ENCODE data around the gene GPR61.
A peak's percentile ranks its signal among the peaks of the same experiment; 100 is the strongest.

Gene GPR61

DNA sequence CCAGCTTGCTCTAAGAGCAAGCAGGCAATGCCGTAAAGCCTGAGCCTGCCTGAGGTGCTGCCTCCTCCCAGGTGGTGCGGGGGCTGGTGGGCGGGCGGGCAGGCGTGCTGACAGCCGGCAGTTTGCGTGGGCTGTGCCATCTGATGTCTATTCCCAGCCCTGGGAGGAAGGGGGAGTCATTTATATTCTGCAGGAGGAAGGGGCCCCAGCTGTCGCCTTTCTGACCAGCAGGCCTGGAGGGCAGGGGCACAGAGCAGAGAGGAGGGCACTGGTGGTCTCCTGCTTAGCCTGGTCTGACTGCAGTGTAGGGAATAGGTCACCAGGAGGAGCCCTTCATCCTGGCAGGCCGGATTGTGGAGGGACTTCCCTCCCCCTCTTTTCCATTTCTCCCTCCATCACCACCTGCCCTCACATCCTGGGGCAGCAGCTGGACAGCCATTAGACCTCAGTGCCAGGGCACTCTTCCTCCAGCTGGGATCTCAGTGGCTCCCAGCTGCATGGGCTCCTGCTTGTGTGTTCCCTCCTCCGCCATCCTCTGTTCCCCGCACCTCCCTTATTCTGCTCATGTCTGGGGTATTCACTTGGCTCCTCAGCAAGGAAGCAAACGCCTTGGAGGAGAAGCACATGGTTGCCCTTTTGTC is 41.4 kb upstream of the GPR61 start:
- Histone ChIP-seq H3K4me1 (ENCODE audit: control insufficient read depth in 5 of 5, insufficient read depth in 5 of 5, low read length in 5 of 5) (peaks cover 3 to 22% (median 17%) of the 10 kb centered on the region in 5 donors), H3K27ac (ENCODE audit: low read depth, low read length) (no peak overlapping the region), H3K36me3 (ENCODE audit: control insufficient read depth in 5 of 5, insufficient read depth in 5 of 5, low read length in 5 of 5) (peaks cover 0 to 52% (median 34%) of the 10 kb centered on the region in 5 donors), H3K9ac (ENCODE audit: low read length in 5 of 5) (no peak overlapping the region), H3K9me3 (ENCODE audit: control insufficient read depth in 5 of 5, low read length in 5 of 5) (no peaks in the 10 kb centered on the region), H3K4me3 (ENCODE audit: low read depth in 1 of 5, low read length in 5 of 5) (no peak overlapping the region), H3K27me3 (ENCODE audit: control insufficient read depth in 5 of 5, insufficient read depth in 4 of 5, low read length in 5 of 5) (no peaks in the 10 kb centered on the region)

DNA sequence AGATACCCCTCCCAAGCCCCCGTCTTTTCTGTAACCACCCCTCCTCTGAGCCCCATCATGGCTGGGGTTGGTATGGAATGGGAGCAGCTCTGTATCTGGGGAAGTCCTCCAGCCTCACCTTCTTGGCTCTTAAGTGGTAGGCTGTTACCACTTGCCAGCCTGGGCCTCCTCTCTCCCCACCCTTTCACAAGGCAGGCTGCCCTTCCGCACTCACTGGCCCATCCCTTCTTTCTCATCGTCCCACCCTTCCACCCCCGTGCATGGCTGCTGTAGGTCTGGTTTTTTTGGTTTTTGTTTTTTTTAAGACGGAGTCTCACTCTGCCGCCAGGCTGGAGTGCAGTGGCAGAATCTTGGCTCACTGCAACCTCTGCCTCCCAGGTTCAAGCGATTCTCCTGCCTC is 40.6 kb upstream of the GPR61 start:
- H3K9me3 ChIP-seq (ENCODE audit: control insufficient read depth in 5 of 5, low read length in 5 of 5), result no peaks in the 10 kb centered on the region
- H3K27ac ChIP-seq (ENCODE audit: low read depth, low read length), result no peak overlapping the region
- peaks cover 2 to 17% (median 12%) of the 10 kb centered on the region in 5 donors for H3K4me1 ChIP-seq (ENCODE audit: control insufficient read depth in 5 of 5, insufficient read depth in 5 of 5, low read length in 5 of 5)
- no peaks in the 10 kb centered on the region for H3K27me3 ChIP-seq (ENCODE audit: control insufficient read depth in 5 of 5, insufficient read depth in 4 of 5, low read length in 5 of 5)
- no peak overlapping the region for H3K9ac ChIP-seq (ENCODE audit: low read length in 5 of 5)
- H3K36me3 ChIP-seq (ENCODE audit: control insufficient read depth in 5 of 5, insufficient read depth in 5 of 5, low read length in 5 of 5), result peaks cover 0 to 55% (median 34%) of the 10 kb centered on the region in 5 donors
- H3K4me3 ChIP-seq (ENCODE audit: low read depth in 1 of 5, low read length in 5 of 5), result no peak overlapping the region

DNA sequence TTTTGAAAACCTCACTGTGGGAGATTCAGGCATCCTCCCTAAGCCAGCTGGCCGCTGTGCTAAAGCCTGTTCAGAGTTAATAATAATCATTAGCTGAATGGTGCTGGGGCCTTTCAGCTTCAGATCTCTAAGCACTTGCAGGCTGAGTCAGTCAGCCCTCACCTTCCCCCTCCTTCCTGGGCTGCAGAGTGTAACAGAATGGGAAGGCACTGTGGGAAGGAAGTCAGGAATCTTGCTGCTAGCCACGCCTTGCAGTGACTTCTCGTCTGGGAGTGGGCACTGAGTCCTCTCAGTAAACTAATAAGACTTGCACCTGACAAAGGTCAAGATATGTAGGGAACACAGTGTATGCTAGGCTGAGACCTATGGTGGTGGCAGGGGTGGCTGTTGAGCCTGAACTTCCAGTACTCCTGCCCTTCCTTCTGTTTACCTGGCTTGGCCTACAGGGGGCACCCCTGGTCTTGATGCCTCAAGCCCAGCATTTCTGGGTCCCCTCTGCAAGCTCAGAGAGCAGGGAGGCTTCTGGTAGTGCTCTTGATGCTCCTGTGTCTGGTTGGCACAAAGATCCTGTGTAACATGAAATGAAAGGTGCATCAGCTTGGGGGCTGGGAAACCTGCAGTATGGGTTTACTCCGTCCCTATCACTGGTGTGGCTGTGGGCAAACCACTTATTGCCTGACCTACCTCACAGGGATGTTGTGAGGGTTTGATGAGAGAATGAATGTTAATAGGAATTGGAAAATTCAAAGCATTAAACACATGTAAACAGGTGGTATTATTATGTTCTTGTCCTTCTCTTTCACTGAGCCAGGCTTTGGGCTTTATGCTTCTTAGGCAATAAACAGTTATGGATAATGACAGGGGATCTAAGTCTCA is 39.8 kb upstream of the GPR61 start:
- Histone ChIP-seq H3K4me1 (ENCODE audit: control insufficient read depth in 5 of 5, insufficient read depth in 5 of 5, low read length in 5 of 5) (peaks cover 1 to 9% (median 4%) of the 10 kb centered on the region in 5 donors), H3K9me3 (ENCODE audit: control insufficient read depth in 5 of 5, low read length in 5 of 5) (no peaks in the 10 kb centered on the region), H3K27me3 (ENCODE audit: control insufficient read depth in 5 of 5, insufficient read depth in 4 of 5, low read length in 5 of 5) (no peaks in the 10 kb centered on the region), H3K36me3 (ENCODE audit: control insufficient read depth in 5 of 5, insufficient read depth in 5 of 5, low read length in 5 of 5) (peaks cover 0 to 55% (median 34%) of the 10 kb centered on the region in 5 donors), H3K27ac (ENCODE audit: low read depth, low read length) (no peak overlapping the region), H3K9ac (ENCODE audit: low read length in 5 of 5) (peak overlapping the region in 1 of 5 donors; percentile 0), H3K4me3 (ENCODE audit: low read depth in 1 of 5, low read length in 5 of 5) (no peak overlapping the region)

GRCh38 chr1:109500941-109501381 is 38.7 kb upstream of the GPR61 start:
- no peak overlapping the region for H3K9ac ChIP-seq (ENCODE audit: low read length in 5 of 5)
- no peak overlapping the region for H3K27ac ChIP-seq (ENCODE audit: low read depth, low read length)
- no peaks in the 10 kb centered on the region for H3K4me1 ChIP-seq (ENCODE audit: control insufficient read depth in 5 of 5, insufficient read depth in 5 of 5, low read length in 5 of 5)
- H3K27me3 ChIP-seq (ENCODE audit: control insufficient read depth in 5 of 5, insufficient read depth in 4 of 5, low read length in 5 of 5), result no peaks in the 10 kb centered on the region
- H3K36me3 ChIP-seq (ENCODE audit: control insufficient read depth in 5 of 5, insufficient read depth in 5 of 5, low read length in 5 of 5), result peaks cover 0 to 51% (median 33%) of the 10 kb centered on the region in 5 donors
- no peaks in the 10 kb centered on the region for H3K9me3 ChIP-seq (ENCODE audit: control insufficient read depth in 5 of 5, low read length in 5 of 5)
- H3K4me3 ChIP-seq (ENCODE audit: low read depth in 1 of 5, low read length in 5 of 5), result no peak overlapping the region

DNA sequence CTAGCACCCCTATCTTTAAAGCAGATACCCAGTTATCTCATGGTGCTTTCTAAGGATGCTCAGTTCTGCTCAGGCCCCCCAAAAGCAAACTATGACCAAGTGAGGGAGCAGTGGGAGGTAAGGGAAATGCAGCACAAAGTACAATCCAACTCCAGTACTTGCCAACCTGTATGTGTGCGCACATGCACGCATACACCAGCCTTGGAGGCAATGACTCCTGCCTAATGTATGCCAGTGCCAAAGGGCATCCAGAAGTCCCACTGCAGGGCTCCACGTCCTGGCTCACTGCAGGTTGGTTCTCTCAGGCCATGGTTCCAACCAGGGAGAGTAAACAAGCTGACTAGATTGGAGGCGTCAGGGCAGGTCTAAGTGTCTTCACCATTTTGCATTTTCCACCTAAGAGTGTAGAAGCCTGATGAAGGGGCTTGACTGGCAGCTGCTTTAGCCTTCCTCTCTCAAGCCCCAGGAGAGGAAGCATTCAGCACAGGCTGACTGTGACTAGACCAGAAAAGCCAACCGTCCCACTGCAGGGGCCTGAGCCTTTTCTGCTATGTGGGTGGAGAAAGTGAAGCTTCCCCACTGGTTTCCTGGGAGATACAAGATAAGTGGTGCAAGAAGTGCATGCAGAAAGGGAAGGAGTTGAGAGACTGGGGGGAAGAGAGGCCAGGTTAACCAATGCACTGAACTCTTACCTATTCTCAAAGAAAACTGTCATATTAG is 37.9 kb upstream of the GPR61 start:
- Histone ChIP-seq H3K9ac (ENCODE audit: low read length in 5 of 5) (no peak overlapping the region), H3K27me3 (ENCODE audit: control insufficient read depth in 5 of 5, insufficient read depth in 4 of 5, low read length in 5 of 5) (no peaks in the 10 kb centered on the region), H3K27ac (ENCODE audit: low read depth, low read length) (no peak overlapping the region), H3K9me3 (ENCODE audit: control insufficient read depth in 5 of 5, low read length in 5 of 5) (no peaks in the 10 kb centered on the region), H3K36me3 (ENCODE audit: control insufficient read depth in 5 of 5, insufficient read depth in 5 of 5, low read length in 5 of 5) (peaks cover 0 to 43% (median 27%) of the 10 kb centered on the region in 5 donors), H3K4me1 (ENCODE audit: control insufficient read depth in 5 of 5, insufficient read depth in 5 of 5, low read length in 5 of 5) (no peaks in the 10 kb centered on the region), H3K4me3 (ENCODE audit: low read depth in 1 of 5, low read length in 5 of 5) (no peak overlapping the region)

DNA sequence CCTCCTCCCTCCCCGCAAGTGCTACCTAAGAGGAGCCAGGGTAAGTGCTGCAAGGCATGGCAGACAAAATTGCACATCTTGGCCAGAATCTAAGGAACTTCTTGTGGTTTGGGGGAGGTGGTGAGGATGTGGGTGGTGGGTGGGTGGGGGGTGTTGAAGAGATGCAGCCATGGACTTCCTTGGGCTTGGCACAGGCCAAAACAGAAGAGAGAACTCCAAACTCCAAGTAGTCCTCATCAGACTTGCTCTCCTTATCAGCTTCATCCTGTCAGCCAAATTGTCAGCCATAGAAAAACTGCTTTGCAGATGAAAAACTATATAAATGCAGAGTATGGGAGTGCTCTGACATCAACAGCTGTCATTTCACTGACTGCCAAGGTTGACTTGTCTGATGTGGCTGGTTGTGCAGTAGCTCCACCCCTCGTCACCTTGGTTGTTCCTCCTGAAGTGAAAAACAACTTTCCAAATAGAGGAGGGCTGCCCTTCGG is 37.3 kb upstream of the GPR61 start:
- Histone ChIP-seq H3K27me3 (ENCODE audit: control insufficient read depth in 5 of 5, insufficient read depth in 4 of 5, low read length in 5 of 5) (no peaks in the 10 kb centered on the region), H3K4me1 (ENCODE audit: control insufficient read depth in 5 of 5, insufficient read depth in 5 of 5, low read length in 5 of 5) (no peaks in the 10 kb centered on the region), H3K4me3 (ENCODE audit: low read depth in 1 of 5, low read length in 5 of 5) (no peak overlapping the region), H3K9ac (ENCODE audit: low read length in 5 of 5) (no peak overlapping the region), H3K9me3 (ENCODE audit: control insufficient read depth in 5 of 5, low read length in 5 of 5) (no peaks in the 10 kb centered on the region), H3K36me3 (ENCODE audit: control insufficient read depth in 5 of 5, insufficient read depth in 5 of 5, low read length in 5 of 5) (peaks cover 0 to 37% (median 21%) of the 10 kb centered on the region in 5 donors), H3K27ac (ENCODE audit: low read depth, low read length) (no peak overlapping the region)

- H3K9me3 ChIP-seq (ENCODE audit: control insufficient read depth in 5 of 5, low read length in 5 of 5), result no peaks in the 10 kb centered on the region
- no peaks in the 10 kb centered on the region for H3K27me3 ChIP-seq (ENCODE audit: control insufficient read depth in 5 of 5, insufficient read depth in 4 of 5, low read length in 5 of 5)
- H3K4me1 ChIP-seq (ENCODE audit: control insufficient read depth in 5 of 5, insufficient read depth in 5 of 5, low read length in 5 of 5), result peaks cover 0 to 6% (median 4%) of the 10 kb centered on the region in 5 donors
- H3K27ac ChIP-seq (ENCODE audit: low read depth, low read length), result no peak overlapping the region
- H3K9ac ChIP-seq (ENCODE audit: low read length in 5 of 5), result no peak overlapping the region
- no peak overlapping the region for H3K4me3 ChIP-seq (ENCODE audit: low read depth in 1 of 5, low read length in 5 of 5)
- H3K36me3 ChIP-seq (ENCODE audit: control insufficient read depth in 5 of 5, insufficient read depth in 5 of 5, low read length in 5 of 5), result peaks cover 0 to 24% (median 18%) of the 10 kb centered on the region in 5 donors
Measured at GRCh38 chr1:109503935-109504334, 35.7 kb upstream of the GPR61 start.

DNA sequence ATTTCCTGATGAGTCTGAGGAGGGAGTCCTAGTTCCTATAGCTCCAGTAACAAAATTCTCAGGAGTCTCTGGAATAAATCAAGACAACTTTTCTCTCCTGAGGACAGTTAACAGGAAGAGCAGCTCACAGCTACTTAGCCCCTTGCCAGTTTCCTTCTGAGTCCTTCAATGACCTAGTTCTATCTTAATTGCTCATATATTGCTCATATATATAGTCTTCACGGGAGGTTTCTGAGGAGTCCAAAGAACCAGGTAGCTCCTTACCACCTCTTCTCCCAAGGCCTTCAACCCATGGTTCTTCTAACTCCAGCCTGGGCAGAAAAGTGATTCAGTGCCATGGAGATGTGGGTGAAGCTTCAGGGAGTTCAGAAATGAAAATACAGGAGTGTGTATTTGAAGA is 34.7 kb upstream of the GPR61 start:
- Histone ChIP-seq H3K36me3 (ENCODE audit: control insufficient read depth in 5 of 5, insufficient read depth in 5 of 5, low read length in 5 of 5) (peaks cover 0 to 21% (median 15%) of the 10 kb centered on the region in 5 donors), H3K4me1 (ENCODE audit: control insufficient read depth in 5 of 5, insufficient read depth in 5 of 5, low read length in 5 of 5) (peaks cover 0 to 12% (median 11%) of the 10 kb centered on the region in 5 donors)

DNA sequence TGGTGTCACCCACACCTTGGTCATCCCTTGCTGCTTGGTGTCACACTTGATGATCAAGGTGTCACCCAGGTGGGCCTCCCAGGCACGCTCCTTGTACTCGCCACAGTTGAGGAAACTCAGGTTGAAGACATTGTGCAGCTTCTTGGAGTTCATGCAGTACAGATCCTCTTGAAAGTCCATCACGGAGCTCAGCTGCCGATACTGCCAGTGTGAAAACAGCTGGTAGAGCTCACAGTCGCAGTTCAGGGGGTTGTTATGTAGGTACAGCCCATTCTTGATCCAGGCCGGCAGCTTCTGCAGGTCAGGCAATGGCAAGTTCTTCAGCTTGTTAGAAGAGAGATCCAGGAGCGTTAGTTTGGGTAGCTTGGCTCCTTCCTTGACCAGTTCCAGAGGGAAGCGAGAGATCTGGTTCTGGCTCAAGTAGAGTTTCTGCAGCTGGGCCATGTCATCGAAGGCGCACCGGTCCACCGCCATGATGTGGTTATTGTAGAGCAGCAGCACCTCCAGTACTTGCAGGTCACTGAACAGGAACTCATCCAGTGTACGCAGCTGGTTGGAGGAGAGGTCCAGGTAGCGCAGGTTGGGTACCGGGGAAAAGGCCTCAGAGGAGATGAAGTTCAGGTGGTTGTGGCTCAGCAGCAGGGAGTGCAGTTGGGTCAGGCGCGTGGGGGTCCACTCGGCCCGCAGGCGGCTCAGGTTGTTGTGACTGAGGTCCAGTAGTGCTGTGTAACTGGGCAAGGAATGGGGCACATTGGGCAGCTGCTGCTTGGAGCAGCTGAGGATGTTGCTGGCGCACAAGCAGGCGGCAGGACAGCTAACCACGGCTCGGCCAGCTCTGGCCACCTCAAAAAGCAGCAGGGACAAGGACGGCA is 31.4 kb upstream of the GPR61 start:
- Histone ChIP-seq H3K36me3 (ENCODE audit: control insufficient read depth in 5 of 5, insufficient read depth in 5 of 5, low read length in 5 of 5) (peaks cover 0 to 5% (median 3%) of the 10 kb centered on the region in 5 donors), H3K9me3 (ENCODE audit: control insufficient read depth in 5 of 5, low read length in 5 of 5) (no peaks in the 10 kb centered on the region), H3K27me3 (ENCODE audit: control insufficient read depth in 5 of 5, insufficient read depth in 4 of 5, low read length in 5 of 5) (no peaks in the 10 kb centered on the region), H3K27ac (ENCODE audit: low read depth, low read length) (no peak overlapping the region), H3K4me3 (ENCODE audit: low read depth in 1 of 5, low read length in 5 of 5) (peak overlapping the region in 4 of 5 donors; percentile 78 to 84 (median 81)), H3K4me1 (ENCODE audit: control insufficient read depth in 5 of 5, insufficient read depth in 5 of 5, low read length in 5 of 5) (peaks cover 0 to 18% (median 17%) of the 10 kb centered on the region in 5 donors), H3K9ac (ENCODE audit: low read length in 5 of 5) (peak overlapping the region in 1 of 5 donors; percentile 60)

More for the DNA sequence above, 34.7 kb upstream of the GPR61 start:
- H3K9ac ChIP-seq (ENCODE audit: low read length in 5 of 5), result no peak overlapping the region
- no peak overlapping the region for H3K27ac ChIP-seq (ENCODE audit: low read depth, low read length)
- H3K9me3 ChIP-seq (ENCODE audit: control insufficient read depth in 5 of 5, low read length in 5 of 5), result no peaks in the 10 kb centered on the region
- H3K4me3 ChIP-seq (ENCODE audit: low read depth in 1 of 5, low read length in 5 of 5), result no peak overlapping the region
- no peaks in the 10 kb centered on the region for H3K27me3 ChIP-seq (ENCODE audit: control insufficient read depth in 5 of 5, insufficient read depth in 4 of 5, low read length in 5 of 5)

All from subcutaneous abdominal adipose tissue (tissue), 5 donors.